ENCODE measurements around the gene PDGFC.

The PDGFC gene

GRCh38 chr4:156971676-156972378 is at the start of gene PDGFC:
TSS of gene PDGFC (minus strand) at chr4:156971799. CDS start at chr4:156970903, 896 bp downstream.
- peak; percentile 80 for DNase-seq

GRCh38 chr4:157020882-157021281 is 49.3 kb upstream of the PDGFC start:
- no peak for DNase-seq

GRCh38 chr4:157018920-157019490 is 47.4 kb upstream of the PDGFC start:
- no peak for DNase-seq

GRCh38 chr4:157014621-157015591 is 43.3 kb upstream of the PDGFC start:
- peak; percentile 11 for DNase-seq

- DNase-seq, result no peak
Observed at GRCh38 chr4:157013656-157014055, 42.1 kb upstream of the PDGFC start.

- peak; percentile 15 for DNase-seq
Observed at GRCh38 chr4:157012781-157013180, 41.2 kb upstream of the PDGFC start.

GRCh38 chr4:157012296-157012695 is 40.7 kb upstream of the PDGFC start:
- no peak for DNase-seq

GRCh38 chr4:157010630-157011029 is 39.0 kb upstream of the PDGFC start:
- no peak for DNase-seq

GRCh38 chr4:157005831-157006230 is 34.2 kb upstream of the PDGFC start:
- no peak for DNase-seq

- no peak for DNase-seq
Observed at GRCh38 chr4:157005193-157005592, 33.6 kb upstream of the PDGFC start.

GRCh38 chr4:157004279-157005161 is 32.9 kb upstream of the PDGFC start:
- peak; percentile 33 for DNase-seq

- DNase-seq, result peak; percentile 85
Observed at GRCh38 chr4:156999175-156999517, 27.5 kb upstream of the PDGFC start.

- DNase-seq, result no peak
Observed at GRCh38 chr4:156998500-156999174, 27.0 kb upstream of the PDGFC start.

GRCh38 chr4:156992943-156993342 is 21.3 kb upstream of the PDGFC start:
- no peak for DNase-seq

- no peak for DNase-seq
Observed at GRCh38 chr4:156991161-156991560, 19.6 kb upstream of the PDGFC start.

GRCh38 chr4:156983366-156983765 is 11.8 kb upstream of the PDGFC start:
- DNase-seq, result peak; percentile 51

GRCh38 chr4:156981262-156981769 is 9.7 kb upstream of the PDGFC start:
- no peak for DNase-seq

- DNase-seq, result no peak
Observed at GRCh38 chr4:156977435-156978160, 6.0 kb upstream of the PDGFC start.

GRCh38 chr4:156976147-156976546 is 4.5 kb upstream of the PDGFC start:
- DNase-seq, result no peak

- DNase-seq, result peak; percentile 74
Observed at GRCh38 chr4:156975686-156976085, 4.1 kb upstream of the PDGFC start.

- no peak for DNase-seq
Observed at GRCh38 chr4:156974264-156974663, 2.7 kb upstream of the PDGFC start.

Measured in hematopoietic multipotent progenitor cell treated with erythropoietin and hydrocortisone succinate and interleukin-3 and kit ligand, for 6 days (in vitro differentiated cells).